RKO (cell line): ENCODE measurements around the gene PDZRN3.

Experiments
- DNase-seq: peaks from one replicate; pipeline ENCODE4 v3.0.0-alpha.2; 2016; ENCODE audit warnings: low spot score

PDZRN3 gene

GRCh38 chr3:73384091-73384906 lies 240.4 kb downstream of the PDZRN3 start:
- no peak for DNase-seq

DNA sequence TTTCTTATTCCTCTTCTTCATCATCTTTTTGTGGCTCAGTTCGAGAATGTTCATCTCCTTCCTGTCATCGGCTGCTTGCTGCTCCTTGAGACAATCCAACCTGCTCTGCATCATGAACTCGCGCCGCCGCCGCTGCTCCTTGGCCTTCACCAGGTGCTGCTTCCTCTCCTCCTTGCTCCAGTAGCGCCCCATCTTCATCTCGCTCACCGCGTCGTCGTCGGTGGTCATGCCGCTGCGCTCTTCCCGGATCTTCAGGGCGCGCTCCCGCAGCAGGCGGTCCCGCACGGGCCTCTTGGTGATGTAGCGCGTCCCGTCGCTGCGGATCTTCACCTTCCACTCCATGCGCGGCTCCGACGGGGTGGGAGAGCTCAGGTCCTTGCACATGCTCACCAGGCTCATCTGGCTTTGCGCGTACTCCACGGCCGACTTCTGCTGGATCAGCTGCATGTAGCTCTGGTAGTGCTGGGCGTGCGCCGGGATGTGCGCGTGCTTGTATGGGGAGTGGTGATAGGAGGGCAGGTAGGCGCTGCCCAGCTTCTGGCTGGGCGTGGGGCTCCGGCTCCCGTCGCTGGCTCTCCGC lies 241.2 kb downstream of the PDZRN3 start:
- DNase-seq, result no peak

DNA sequence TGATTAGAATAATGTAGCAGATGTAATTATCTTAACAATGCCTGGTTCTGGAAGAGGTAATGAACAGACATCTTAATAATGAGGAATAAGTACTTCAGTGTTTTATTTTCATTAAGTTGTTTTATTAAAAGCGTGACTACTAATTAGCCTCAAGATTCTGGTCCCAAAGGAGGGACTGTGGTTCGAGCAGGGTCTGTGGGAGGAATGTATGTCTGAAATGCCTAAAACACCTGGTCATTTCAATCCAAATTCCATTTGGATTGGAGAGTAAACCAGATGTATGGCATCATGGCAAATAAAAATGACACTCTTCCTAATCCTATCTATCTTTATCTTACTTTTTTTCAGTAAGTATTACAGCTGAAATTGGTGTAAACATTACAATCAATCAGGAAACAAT lies 243.2 kb downstream of the PDZRN3 start:
- no peak for DNase-seq

DNA sequence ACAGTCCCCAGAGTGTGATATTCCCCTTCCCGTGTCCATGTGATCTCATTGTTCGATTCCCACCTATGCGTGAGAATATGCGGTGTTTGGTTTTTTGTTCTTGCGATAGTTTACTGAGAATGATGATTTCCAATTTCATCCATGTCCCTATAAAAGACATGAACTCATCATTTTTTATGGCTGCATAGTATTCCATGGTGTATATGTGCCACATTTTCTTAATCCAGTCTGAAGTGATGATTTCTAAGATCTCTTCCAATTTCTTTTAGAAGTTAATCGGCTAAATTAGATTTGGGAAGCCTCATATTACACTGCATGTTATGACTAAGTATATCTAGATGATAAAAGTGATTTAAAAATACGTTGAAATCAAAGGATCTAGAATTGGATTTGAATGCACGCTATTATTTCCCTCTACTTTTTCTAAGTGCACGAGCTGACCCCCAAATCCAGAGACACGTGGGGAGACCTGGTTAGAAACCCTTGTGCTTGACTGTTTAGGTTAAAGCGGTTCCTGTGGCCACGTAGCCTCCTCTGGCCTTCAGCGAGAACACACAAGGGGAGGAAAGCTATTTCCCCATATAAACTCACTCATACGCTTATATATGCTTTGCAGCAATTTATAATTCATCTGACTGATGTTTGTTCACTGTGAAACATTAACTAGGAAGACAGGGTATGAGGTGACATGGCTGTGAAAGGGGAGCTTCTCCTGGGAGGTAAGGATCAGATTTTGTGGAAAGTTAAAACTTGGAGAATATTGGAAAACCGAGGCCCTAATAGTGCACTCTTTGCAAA lies 243.8 kb downstream of the PDZRN3 start:
- DNase-seq, result no peak

DNA sequence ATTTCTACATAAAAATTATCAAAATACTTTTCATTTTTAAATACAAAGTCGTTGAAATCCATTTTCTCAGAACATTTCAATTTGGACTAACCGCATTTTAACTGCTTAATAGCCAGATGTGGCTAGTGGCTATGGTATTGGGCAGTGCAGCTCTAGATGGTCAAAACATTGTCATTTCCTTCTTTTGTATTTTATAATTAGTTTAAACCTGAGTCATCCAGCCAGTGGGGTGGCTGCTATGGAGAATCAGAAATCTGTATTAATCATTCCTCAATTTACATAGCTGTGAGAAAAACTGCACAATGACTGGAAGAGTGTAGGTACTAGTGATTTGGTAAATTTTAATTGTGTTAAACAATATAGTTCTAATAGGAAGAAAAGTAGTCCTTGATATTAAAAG lies 245.3 kb downstream of the PDZRN3 start:
- DNase-seq, result peak; percentile 7

- no peak for DNase-seq
Measured at GRCh38 chr3:73378207-73378606, 246.5 kb downstream of the PDZRN3 start.

GRCh38 chr3:73365756-73366397 lies 258.9 kb downstream of the PDZRN3 start:
- no peak for DNase-seq

DNA sequence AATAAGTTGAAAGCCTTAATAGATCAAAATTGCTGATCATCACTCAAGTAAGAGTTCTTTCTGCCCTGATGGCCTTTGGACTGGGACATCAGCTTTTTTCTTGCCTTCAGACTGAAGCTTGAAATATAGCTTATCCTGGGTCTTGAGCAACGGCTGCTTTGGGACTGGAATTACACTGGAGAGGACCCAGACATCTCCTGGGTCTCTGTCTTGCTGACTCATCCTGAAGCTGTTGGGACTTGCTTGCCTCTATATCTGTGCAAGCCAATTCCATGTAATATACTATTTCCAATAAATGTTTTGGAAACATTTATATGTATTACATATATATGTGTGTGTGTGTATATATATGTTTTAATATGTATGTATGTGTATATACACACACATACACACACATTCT lies 260.2 kb downstream of the PDZRN3 start:
- DNase-seq, result no peak

GRCh38 chr3:73363093-73363492 lies 261.6 kb downstream of the PDZRN3 start:
- no peak for DNase-seq

DNA sequence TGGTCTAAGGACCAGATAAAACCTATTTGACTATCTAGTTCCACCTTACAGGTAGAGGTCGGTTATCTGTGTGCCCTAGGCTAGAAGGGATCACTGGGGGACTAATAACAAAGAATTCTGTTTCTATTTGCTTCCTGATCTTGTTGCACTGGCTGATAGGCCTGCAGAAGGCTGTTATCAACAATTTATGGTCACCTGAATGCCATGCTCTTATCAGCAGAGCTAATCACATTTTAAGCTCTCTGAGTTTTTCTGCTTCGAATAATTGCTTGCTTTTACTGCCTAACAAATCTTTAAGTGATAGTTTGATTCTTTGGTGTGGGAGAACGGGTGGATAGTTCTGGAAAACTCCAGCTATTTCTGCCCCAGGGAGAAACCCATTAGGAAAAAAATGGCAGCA lies 263.1 kb downstream of the PDZRN3 start:
- no peak for DNase-seq

DNA sequence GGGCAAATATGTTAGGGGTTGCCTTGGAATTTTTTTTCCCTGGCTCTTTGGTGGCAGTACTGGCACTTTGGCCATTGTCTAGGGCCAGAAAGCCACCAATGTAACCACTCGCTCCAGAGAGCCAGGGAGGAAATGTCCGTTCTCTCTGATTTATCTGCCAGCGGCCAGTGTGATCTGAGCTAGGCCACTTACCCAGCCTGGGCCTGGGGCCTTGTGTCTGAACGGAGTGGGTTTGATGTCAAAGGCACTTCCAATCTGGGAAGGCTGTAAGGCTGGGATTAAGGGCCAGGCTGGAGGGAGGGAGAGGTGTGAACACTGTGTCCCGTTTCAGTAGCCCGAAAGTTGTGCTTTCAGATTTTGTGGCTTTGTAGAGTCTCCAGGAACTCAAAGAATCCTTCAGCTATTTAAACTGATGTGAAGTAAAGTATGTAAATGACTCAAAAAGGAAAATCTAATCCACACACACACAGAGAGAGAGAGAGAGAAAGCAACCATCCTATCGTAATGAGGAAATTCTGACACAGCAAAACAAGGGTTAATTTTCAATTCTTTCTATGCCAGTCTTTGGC lies 271.0 kb downstream of the PDZRN3 start:
- DNase-seq, result no peak

- DNase-seq, result no peak
Measured at GRCh38 chr3:73352841-73353645, 271.7 kb downstream of the PDZRN3 start.

GRCh38 chr3:73351423-73352071 lies 273.2 kb downstream of the PDZRN3 start:
- DNase-seq, result no peak

- no peak for DNase-seq
Measured at GRCh38 chr3:73350996-73351395, 273.7 kb downstream of the PDZRN3 start.

DNA sequence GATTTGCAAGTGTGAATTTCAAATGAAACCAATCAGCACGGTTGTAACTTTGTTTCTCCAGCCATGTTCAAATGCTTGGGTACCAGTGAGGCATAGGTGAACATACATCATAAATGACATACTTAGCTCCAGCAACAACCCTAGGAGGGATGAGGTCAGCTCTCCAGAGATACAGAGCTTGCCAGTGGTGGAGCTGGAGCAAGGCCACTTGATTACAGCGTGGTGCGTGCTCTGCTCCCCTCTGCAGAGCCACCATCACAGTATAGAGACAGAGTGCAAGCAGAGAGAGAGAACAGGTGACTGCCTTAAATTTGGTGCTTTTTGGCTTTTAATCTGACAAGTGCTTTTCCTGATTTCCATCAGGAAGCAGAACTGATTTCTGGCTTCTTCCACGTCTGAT lies 275.1 kb downstream of the PDZRN3 start:
- no peak for DNase-seq

DNA sequence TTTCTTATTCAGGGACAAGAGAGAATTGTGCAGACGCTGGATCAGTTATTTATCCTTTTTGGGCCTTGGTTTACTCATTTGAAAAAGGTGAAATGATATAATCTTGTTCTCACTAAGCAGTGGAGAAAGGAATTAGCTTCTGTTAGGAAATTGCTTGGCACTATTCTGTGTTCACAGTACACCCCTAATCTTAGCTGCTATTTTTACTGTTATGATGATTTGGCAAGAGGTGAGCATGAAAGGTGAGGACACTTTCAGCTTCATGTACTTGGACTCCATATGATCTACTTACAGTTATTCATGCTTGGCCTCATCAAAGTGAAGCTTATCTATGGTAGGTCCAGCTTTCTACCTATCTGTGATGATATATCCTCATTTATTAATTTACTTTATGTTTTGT lies 282.7 kb downstream of the PDZRN3 start:
- no peak for DNase-seq

- DNase-seq, result no peak
Measured at GRCh38 chr3:73341272-73341935, 283.3 kb downstream of the PDZRN3 start.

DNA sequence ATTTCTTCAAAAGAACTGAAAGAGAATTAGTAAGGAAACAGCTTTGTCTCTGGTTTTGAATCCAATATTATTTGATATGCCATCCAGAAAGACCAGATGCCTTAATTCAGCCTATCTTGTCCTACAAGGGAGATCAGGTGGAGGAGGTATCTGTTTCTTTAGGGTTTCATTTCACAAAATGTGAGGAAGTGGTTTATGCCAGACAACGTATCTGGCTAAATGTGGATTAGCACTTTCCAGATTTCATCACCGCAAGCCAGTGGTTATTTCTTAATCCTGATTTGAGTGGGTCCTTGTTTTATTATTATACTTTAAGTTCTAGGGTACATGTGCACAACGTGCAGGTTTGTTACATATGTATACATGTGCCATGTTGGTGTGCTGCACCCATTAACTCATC lies 292.2 kb downstream of the PDZRN3 start:
- DNase-seq, result no peak
